ENCODE measurements around the gene HOXC6.

Gene HOXC6

GRCh38 chr12:54051026-54051842 is 23.0 kb downstream of the HOXC6 start:
- Mint-ChIP-seq H3K4me1 (peaks cover 36% of the 10 kb centered on the region), H3K4me3 (no peak overlapping the region), H3K27ac (no peak overlapping the region), H3K36me3 (peaks cover 2% of the 10 kb centered on the region), H3K27me3 (peaks cover 21% of the 10 kb centered on the region), H3K9me3 (no peaks in the 10 kb centered on the region)
- no peak for DNase-seq (ENCODE audit: low spot score in 2 of 2)
- no peak for ATAC-seq (ENCODE audit: low read depth)

GRCh38 chr12:54051874-54052437 is 23.7 kb downstream of the HOXC6 start:
- DNase-seq (ENCODE audit: low spot score in 2 of 2), result no peak
- H3K27ac Mint-ChIP-seq, result no peak overlapping the region

GRCh38 chr12:54052438-54053002 is 24.3 kb downstream of the HOXC6 start:
- Mint-ChIP-seq H3K9me3 (no peaks in the 10 kb centered on the region), H3K27ac (peak overlapping the region; percentile 93), H3K27me3 (peaks cover 15% of the 10 kb centered on the region), H3K36me3 (peaks cover 2% of the 10 kb centered on the region), H3K4me1 (peaks cover 30% of the 10 kb centered on the region), H3K4me3 (peak overlapping the region; percentile 98)
- DNase-seq (ENCODE audit: low spot score in 2 of 2), result no peak
- peak; percentile 1 for ATAC-seq (ENCODE audit: low read depth)

More at GRCh38 chr12:54051874-54052437, 23.7 kb downstream of the HOXC6 start:
- ATAC-seq (ENCODE audit: low read depth), result no peak
- H3K9me3 Mint-ChIP-seq, result no peaks in the 10 kb centered on the region
- H3K4me1 Mint-ChIP-seq, result peaks cover 32% of the 10 kb centered on the region
- H3K27me3 Mint-ChIP-seq, result peaks cover 17% of the 10 kb centered on the region
- peaks cover 2% of the 10 kb centered on the region for H3K36me3 Mint-ChIP-seq
- H3K4me3 Mint-ChIP-seq, result peak overlapping the region; percentile 98

GRCh38 chr12:54053003-54053750 is 24.9 kb downstream of the HOXC6 start:
- H3K4me1 Mint-ChIP-seq, result peaks cover 32% of the 10 kb centered on the region
- ATAC-seq (ENCODE audit: low read depth) (peak; percentile 68), DNase-seq (ENCODE audit: low spot score in 2 of 2) (no peak)
- H3K4me3 Mint-ChIP-seq, result peak overlapping the region; percentile 98
- peaks cover 11% of the 10 kb centered on the region for H3K27me3 Mint-ChIP-seq
- H3K27ac Mint-ChIP-seq, result peak overlapping the region; percentile 93
- H3K9me3 Mint-ChIP-seq, result no peaks in the 10 kb centered on the region
- peaks cover 3% of the 10 kb centered on the region for H3K36me3 Mint-ChIP-seq

GRCh38 chr12:54053751-54054741 is 25.8 kb downstream of the HOXC6 start, which contains the start of gene HOXC4:
HOXC4 (plus strand) TSS chr12:54053835; CDS start chr12:54053923, 88 bp downstream.
- no peaks in the 10 kb centered on the region for H3K9me3 Mint-ChIP-seq
- H3K27ac Mint-ChIP-seq, result peak within 1 kb of the TSS; percentile 93
- ATAC-seq (ENCODE audit: low read depth) (peak; percentile 79), DNase-seq (ENCODE audit: low spot score in 2 of 2) (no peak)
- H3K4me1 Mint-ChIP-seq, result peaks cover 32% of the 10 kb centered on the region
- peaks cover 11% of the 10 kb centered on the region for H3K27me3 Mint-ChIP-seq
- peak within 1 kb of the TSS; percentile 98 for H3K4me3 Mint-ChIP-seq
- H3K36me3 Mint-ChIP-seq, result peaks cover 9% of the 10 kb centered on the region

- peak overlapping the region; percentile 93 for H3K27ac Mint-ChIP-seq
- no peaks in the 10 kb centered on the region for H3K9me3 Mint-ChIP-seq
- peaks cover 10% of the 10 kb centered on the region for H3K36me3 Mint-ChIP-seq
- H3K4me1 Mint-ChIP-seq, result peaks cover 32% of the 10 kb centered on the region
- ATAC-seq (ENCODE audit: low read depth), result no peak
- peaks cover 8% of the 10 kb centered on the region for H3K27me3 Mint-ChIP-seq
- no peak for DNase-seq (ENCODE audit: low spot score in 2 of 2)
- peak overlapping the region; percentile 98 for H3K4me3 Mint-ChIP-seq
Measured at GRCh38 chr12:54054742-54055194, 26.5 kb downstream of the HOXC6 start.

GRCh38 chr12:54055552-54055951 is 27.3 kb downstream of the HOXC6 start:
- H3K4me3 Mint-ChIP-seq, result no peak overlapping the region
- H3K4me1 Mint-ChIP-seq, result peaks cover 27% of the 10 kb centered on the region
- no peak overlapping the region for H3K27ac Mint-ChIP-seq
- no peak for ATAC-seq (ENCODE audit: low read depth)
- DNase-seq (ENCODE audit: low spot score in 2 of 2), result no peak
- H3K9me3 Mint-ChIP-seq, result no peaks in the 10 kb centered on the region
- peaks cover 5% of the 10 kb centered on the region for H3K27me3 Mint-ChIP-seq
- peaks cover 11% of the 10 kb centered on the region for H3K36me3 Mint-ChIP-seq

GRCh38 chr12:54056110-54056509 is 27.9 kb downstream of the HOXC6 start:
- ATAC-seq (ENCODE audit: low read depth), result no peak
- Mint-ChIP-seq H3K4me3 (peak overlapping the region; percentile 5), H3K36me3 (peaks cover 11% of the 10 kb centered on the region)

GRCh38 chr12:54058128-54058768 is 30.0 kb downstream of the HOXC6 start:
- Mint-ChIP-seq H3K4me1 (peaks cover 14% of the 10 kb centered on the region), H3K36me3 (peaks cover 9% of the 10 kb centered on the region), H3K9me3 (no peaks in the 10 kb centered on the region), H3K27ac (no peak overlapping the region), H3K27me3 (peaks cover 2% of the 10 kb centered on the region), H3K4me3 (no peak overlapping the region)
- no peak for DNase-seq (ENCODE audit: low spot score in 2 of 2)
- ATAC-seq (ENCODE audit: low read depth), result no peak

More at GRCh38 chr12:54056110-54056509, 27.9 kb downstream of the HOXC6 start:
- Mint-ChIP-seq H3K27ac (no peak overlapping the region), H3K27me3 (peaks cover 5% of the 10 kb centered on the region), H3K9me3 (no peaks in the 10 kb centered on the region), H3K4me1 (peaks cover 27% of the 10 kb centered on the region)
- DNase-seq (ENCODE audit: low spot score in 2 of 2), result no peak

GRCh38 chr12:54059668-54060067 is 31.4 kb downstream of the HOXC6 start:
- Mint-ChIP-seq H3K27me3 (no peaks in the 10 kb centered on the region), H3K4me1 (peaks cover 10% of the 10 kb centered on the region), H3K36me3 (peaks cover 9% of the 10 kb centered on the region), H3K4me3 (no peak overlapping the region), H3K27ac (no peak overlapping the region), H3K9me3 (no peaks in the 10 kb centered on the region)
- ATAC-seq (ENCODE audit: low read depth), result no peak
- DNase-seq (ENCODE audit: low spot score in 2 of 2), result no peak

- Mint-ChIP-seq H3K27ac (no peak overlapping the region), H3K27me3 (no peaks in the 10 kb centered on the region), H3K4me3 (no peak overlapping the region), H3K9me3 (no peaks in the 10 kb centered on the region), H3K36me3 (peaks cover 9% of the 10 kb centered on the region), H3K4me1 (peaks cover 8% of the 10 kb centered on the region)
- no peak for ATAC-seq (ENCODE audit: low read depth)
- no peak for DNase-seq (ENCODE audit: low spot score in 2 of 2)
Measured at GRCh38 chr12:54060174-54060974, 32.1 kb downstream of the HOXC6 start.

Data from memory B cell (primary cell).